GM19328 (cell line): Measurements from ENCODE around the gene TRAF1.

ENCODE experiments used
- ATAC-seq: cut with Tn5 transposase; IDR thresholded peaks from one replicate; pipeline ENCODE4 v1.9.1; 2021; ENCODE audit warnings: mild to moderate bottlenecking, moderate library complexity; ENCODE audit not compliant: unreplicated experiment

The TRAF1 gene

DNA sequence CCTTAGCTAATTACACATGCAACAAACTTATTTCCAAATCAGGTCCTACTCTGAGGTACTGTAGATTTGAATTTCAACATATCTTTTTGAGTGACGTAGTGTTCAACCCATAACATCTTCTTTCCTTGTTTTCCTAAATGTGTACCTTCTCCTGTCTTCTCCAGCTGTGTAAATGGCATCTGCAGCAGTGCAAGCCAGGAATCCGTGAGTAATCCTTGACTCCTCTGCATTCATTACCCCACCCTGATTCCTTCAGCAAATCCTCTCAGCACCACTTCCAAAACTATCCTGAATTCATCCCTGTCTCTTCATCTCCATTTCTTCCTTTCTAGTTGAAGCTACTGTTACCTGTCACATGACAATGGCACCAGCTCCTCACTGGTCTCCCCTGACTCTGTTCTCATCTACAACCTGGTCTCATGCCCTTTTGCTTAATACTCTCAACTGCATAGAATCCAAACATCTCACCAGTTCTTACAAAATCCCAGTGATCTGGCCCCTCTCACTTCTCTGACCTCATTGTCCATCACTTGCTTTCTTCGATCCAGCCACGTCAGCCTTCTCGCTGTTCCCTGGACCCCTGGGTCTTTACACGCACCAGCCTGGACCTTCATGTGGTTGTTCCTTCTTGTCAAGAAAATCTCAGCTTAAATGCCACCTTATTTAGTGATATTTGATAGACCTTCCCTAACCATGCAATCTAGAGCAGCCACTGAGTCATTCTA lies 14.6 kb upstream of the TRAF1 start:
- no peak for ATAC-seq

DNA sequence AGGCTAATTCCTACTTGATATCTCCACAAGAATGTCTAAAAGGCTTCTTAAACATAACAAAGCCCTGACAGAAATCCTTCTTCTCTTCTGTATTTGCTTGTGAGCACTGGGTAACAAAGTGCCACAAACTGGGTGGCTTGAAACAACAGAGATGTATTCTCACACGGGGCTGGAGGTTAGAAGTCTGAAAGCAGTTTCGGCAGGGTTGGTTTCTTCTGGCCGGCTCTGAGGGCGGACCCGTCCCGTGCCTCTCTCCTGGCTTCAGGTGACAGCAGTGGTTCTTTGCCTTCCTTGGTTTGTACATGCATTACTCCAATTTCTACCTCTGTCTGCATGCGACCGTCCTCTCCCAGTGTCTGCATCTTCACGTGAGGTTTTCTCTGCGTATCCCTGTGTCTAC lies 14.0 kb upstream of the TRAF1 start:
- no peak for ATAC-seq

DNA sequence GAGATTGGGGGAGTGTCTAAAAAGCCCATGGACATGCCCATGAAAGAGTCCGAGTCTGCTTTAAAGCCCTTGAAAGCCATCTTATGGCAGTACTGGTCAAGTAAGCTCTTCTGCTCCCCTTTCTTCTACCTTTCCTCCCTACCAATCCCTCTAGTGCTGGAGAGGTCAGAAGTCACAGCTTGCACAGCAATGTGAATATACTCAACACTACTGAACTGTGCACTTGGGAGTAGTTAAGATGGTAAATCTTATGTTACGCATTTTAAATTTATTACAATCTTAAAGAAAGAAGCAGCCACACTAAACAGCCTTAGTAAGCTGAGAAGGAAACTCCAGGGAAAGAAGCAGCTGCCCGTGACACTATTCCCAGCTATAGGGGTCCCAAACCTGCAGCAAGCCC lies 12.3 kb upstream of the TRAF1 start:
- no peak for ATAC-seq

DNA sequence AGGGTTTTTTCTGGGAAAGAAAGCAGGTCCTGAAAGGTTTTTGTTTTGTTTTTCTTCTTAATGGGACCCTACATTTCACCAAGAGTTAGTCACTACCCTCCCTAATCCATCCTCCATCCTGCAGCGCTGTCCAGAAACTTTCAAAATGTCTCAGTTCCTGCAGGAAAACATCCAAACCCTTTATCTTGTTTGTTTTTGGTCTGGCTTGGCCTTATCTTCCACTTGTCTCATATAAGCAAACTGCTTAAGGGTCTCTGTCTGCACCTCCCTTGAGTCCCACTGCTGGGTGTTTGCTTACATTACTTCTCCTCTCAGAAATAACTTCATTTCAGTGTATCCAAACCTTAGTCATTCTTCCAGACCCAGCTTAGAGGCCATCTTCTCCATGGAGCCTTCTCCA lies 11.0 kb upstream of the TRAF1 start:
- no peak for ATAC-seq

- no peak for ATAC-seq
These were observed 10.5 kb upstream of the TRAF1 start for GRCh38 chr9:120937127-120937526.

DNA sequence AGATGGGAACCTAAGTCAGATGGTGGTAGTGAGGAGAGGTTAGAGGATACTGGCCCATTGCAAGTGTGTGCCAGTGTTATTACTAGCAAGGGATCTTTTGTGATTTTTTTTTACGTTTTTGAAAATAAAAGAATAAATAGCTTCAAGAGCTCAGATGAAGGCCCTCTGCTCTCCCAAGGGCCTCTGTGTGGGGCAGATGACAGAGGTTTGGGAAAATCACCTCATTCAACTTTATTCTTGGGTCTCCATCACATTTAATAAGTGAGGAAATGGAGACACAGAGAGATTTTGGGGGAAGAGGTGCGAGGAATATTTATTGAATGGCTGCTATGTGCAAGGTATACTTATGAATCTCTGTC lies 10.1 kb upstream of the TRAF1 start:
- no peak for ATAC-seq

GRCh38 chr9:120936011-120936763 lies 9.6 kb upstream of the TRAF1 start:
- ATAC-seq: no peak

DNA sequence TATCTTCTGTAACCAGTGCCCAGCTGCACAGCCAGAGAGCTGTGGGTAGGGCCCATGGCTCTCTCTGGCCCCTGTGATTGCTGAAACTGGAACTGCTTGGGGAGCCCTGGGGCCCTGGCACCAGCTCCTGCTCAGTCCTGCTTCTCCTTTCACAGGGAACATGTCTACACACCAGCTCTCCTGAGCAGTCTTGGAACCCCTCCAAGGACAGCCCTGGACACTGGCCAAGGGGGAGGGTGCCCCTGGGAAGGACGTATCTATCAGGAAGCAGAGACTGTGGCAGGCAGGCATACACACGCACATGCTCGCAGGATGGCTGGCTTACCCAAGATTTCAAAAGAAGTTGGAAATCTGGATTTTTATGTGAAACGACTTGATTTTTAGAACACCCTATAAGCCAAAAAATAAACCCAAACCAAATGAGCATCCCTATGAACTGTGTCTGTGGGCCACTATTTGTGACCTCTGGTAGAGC lies 8.8 kb upstream of the TRAF1 start:
- no peak for ATAC-seq

DNA sequence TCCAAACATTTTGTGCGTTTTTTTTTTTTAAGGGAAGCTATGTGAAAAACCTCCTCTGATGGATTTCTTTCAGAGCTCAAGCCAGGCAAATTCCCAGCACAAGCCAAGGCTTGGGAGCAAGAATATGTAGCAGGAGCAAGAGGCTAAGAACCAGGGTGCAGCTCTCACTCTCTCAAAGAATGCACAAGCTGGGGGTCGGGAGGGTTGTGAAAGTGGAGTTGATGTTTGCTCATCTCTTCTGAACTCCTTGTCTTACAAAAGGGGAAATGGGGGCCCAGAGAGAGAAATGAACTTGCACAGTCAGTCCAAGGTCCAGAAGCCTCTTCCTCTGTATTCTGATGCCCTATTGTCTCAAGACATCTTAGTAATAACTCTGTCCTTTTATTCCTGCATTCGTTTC lies 7.7 kb upstream of the TRAF1 start:
- ATAC-seq: no peak

DNA sequence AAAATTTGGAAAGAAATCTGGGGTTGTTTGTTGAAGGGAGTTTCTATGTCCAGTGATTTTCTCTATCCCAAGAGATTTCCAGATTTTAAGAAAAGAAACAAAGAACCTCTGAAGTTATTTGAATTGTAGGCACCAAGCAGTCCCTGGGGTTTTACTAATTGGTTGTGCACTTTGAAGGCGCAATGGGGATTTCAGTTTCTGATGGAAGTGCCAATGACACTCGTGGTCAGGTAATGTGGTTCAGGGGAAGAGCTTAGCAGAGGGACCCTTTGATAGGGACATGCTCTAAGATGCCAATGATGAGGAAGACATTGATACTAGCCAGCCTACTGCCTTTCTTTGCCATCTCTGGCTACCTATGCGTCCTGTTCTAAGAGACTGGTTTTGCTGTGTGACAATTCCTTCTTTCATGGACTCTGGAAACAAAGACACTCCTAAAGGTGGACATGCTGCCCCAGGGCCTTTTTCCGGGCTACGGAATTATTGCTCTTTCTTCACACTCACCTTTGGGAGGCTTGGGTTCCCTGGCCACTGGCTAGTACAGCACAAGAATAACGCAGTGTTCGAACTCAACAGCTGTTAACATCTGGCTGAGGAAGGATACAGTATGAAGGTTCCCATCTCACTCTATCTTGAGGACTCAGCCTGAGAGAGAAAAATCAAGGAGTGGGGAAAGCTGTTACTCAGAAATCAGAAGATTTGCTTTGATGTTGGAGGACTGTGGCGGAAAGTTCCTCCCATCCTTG lies 6.9 kb upstream of the TRAF1 start:
- no peak for ATAC-seq

GRCh38 chr9:120932086-120932823 lies 5.7 kb upstream of the TRAF1 start:
- no peak for ATAC-seq

GRCh38 chr9:120931231-120932085 lies 4.9 kb upstream of the TRAF1 start:
- peak; percentile 30 for ATAC-seq

DNA sequence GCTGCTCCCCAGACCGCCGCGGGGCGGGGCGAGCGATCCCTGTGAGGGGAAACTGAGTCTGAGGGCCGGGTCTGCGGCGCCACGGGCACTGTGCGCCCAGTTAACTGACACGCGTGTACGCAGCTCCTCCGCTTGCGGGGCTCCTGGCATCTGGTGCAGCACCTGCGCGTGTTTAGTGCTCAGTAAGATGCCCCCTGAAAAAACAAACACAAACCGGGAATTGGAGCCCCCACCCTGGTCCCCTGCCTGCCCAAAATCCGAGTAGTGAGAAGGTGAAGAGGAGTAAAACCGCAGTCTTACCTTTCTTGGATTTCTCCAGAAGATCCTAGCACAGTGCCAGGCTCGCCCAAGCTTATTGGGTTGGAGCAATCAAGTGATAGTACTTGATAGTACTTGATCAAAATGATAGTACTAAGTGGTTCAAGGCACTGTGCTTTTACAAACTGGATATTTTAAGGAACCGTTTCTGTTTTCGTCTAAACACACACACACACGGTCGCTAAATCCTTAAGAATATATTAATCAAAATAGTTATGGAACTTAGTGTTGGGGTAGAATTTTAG lies 2.7 kb upstream of the TRAF1 start:
- ATAC-seq: no peak

- ATAC-seq: peak; percentile 37
These were observed 2.1 kb upstream of the TRAF1 start for GRCh38 chr9:120928483-120929228.

DNA sequence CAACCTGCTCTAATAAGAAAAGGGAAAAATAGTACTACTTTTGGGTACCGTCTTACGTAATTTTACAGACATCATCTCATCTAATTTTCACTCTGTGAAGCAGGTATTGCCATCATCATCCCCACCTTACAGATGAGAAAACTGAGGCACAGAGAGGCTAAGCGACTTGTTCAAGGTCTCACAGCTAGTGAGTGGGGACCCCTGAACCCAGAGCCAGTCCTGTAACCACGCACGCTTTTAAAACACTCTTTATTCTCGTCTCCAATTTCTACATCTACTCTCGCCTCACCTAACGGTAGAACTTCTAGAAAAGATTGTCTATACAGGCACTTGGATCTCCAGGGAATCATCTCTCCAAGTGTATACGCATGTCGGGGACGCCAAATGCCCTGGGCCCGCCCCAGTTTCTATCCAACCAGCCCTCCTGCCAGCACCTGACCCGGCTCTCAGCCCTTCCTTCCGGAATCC lies 1.5 kb upstream of the TRAF1 start:
- ATAC-seq: no peak

GRCh38 chr9:120927269-120928014 lies 846 bp upstream of the TRAF1 start:
- no peak for ATAC-seq

DNA sequence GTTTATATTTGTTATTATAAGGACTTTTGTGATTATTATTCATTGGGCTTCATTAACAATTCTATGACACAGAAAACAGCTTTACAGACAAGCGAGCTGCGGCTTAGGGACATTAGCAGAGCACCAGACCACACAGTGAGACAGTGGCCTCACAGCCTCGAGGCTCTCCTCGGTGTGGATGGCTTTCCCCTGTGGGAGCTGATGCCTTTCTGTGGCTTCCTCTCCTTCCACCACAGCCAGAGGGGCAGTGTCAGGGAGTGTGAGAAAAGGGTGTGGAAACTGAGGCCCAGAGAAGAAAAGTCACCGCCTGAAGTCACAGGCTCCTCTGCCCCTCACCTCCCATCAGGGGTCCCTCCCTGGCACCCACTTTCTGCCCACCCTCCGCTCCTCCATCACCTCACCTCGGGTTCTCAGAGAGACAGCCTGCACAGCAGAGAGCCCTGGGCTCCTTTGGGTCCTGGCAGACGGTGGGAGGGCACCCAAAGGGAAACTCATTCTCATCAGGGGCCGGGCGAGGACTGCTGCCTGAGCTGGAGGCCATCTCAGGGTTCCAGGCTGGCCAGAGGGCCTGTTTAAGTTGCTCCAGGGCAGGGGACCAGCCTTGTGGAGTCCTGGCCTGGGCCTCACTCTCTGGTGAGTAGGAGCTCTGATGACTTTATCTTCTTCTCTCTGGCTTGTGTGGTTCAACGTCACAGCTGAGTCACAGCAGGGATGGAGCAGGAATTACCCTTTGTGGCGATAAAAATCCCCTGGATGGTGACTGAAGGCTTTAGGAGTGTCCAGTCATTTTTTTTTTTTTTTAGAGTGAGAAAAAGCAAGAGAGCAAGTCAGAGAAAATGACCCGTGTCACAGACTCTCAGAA lies 830 bp downstream of the TRAF1 start:
- peak; percentile 33 for ATAC-seq
